ENCODE data around the gene TOMM20.

TOMM20 gene

GRCh38 chr1:235129774-235130570 lies 1.3 kb upstream of the TOMM20 start:
- no peaks in the 10 kb centered on the region for H3K9me3 ChIP-seq (ENCODE audit: low read length)
- peaks cover 25% of the 10 kb centered on the region for H3K36me3 ChIP-seq (ENCODE audit: insufficient read depth, low read length)
- no peaks in the 10 kb centered on the region for H3K27me3 ChIP-seq (ENCODE audit: insufficient read depth, low read length)
- no peak overlapping the region for H3K4me3 ChIP-seq (ENCODE audit: low read length)
- H2AFZ ChIP-seq (ENCODE audit: low read depth, low read length), result no peak overlapping the region
- peaks cover 15% of the 10 kb centered on the region for H3K4me1 ChIP-seq (ENCODE audit: insufficient read depth, low read length)

- Histone ChIP-seq H3K4me1 (ENCODE audit: insufficient read depth, low read length) (peaks cover 15% of the 10 kb centered on the region), H3K27me3 (ENCODE audit: insufficient read depth, low read length) (no peaks in the 10 kb centered on the region), H3K4me3 (ENCODE audit: low read length) (peak overlapping the region; percentile 98), H3K9me3 (ENCODE audit: low read length) (no peaks in the 10 kb centered on the region), H3K36me3 (ENCODE audit: insufficient read depth, low read length) (peaks cover 24% of the 10 kb centered on the region), H2AFZ (ENCODE audit: low read depth, low read length) (peak overlapping the region; percentile 62)
These were observed 743 bp downstream of the TOMM20 start for GRCh38 chr1:235127732-235128455.

GRCh38 chr1:235127203-235127602 lies 1.4 kb downstream of the TOMM20 start:
- Histone ChIP-seq H3K27me3 (ENCODE audit: insufficient read depth, low read length) (no peaks in the 10 kb centered on the region), H3K9me3 (ENCODE audit: low read length) (no peaks in the 10 kb centered on the region), H2AFZ (ENCODE audit: low read depth, low read length) (no peak overlapping the region), H3K4me1 (ENCODE audit: insufficient read depth, low read length) (peaks cover 15% of the 10 kb centered on the region), H3K36me3 (ENCODE audit: insufficient read depth, low read length) (peaks cover 24% of the 10 kb centered on the region), H3K4me3 (ENCODE audit: low read length) (peak overlapping the region; percentile 98)

GRCh38 chr1:235124665-235125064 lies 4.0 kb downstream of the TOMM20 start:
- Histone ChIP-seq H3K27me3 (ENCODE audit: insufficient read depth, low read length) (no peaks in the 10 kb centered on the region), H2AFZ (ENCODE audit: low read depth, low read length) (no peak overlapping the region), H3K4me3 (ENCODE audit: low read length) (no peak overlapping the region), H3K4me1 (ENCODE audit: insufficient read depth, low read length) (peaks cover 15% of the 10 kb centered on the region), H3K9me3 (ENCODE audit: low read length) (no peaks in the 10 kb centered on the region), H3K36me3 (ENCODE audit: insufficient read depth, low read length) (peaks cover 39% of the 10 kb centered on the region)

- Histone ChIP-seq H3K4me3 (ENCODE audit: low read length) (no peak overlapping the region), H3K36me3 (ENCODE audit: insufficient read depth, low read length) (peaks cover 44% of the 10 kb centered on the region), H3K9me3 (ENCODE audit: low read length) (no peaks in the 10 kb centered on the region)
These were observed 4.5 kb downstream of the TOMM20 start for GRCh38 chr1:235124111-235124510.

GRCh38 chr1:235122348-235122747 lies 6.3 kb downstream of the TOMM20 start:
- no peaks in the 10 kb centered on the region for H3K27me3 ChIP-seq (ENCODE audit: insufficient read depth, low read length)
- H2AFZ ChIP-seq (ENCODE audit: low read depth, low read length), result no peak overlapping the region
- peaks cover 2% of the 10 kb centered on the region for H3K9me3 ChIP-seq (ENCODE audit: low read length)
- peaks cover 7% of the 10 kb centered on the region for H3K4me1 ChIP-seq (ENCODE audit: insufficient read depth, low read length)
- no peak overlapping the region for H3K4me3 ChIP-seq (ENCODE audit: low read length)
- peaks cover 62% of the 10 kb centered on the region for H3K36me3 ChIP-seq (ENCODE audit: insufficient read depth, low read length)

More at GRCh38 chr1:235124111-235124510, 4.5 kb downstream of the TOMM20 start:
- H2AFZ ChIP-seq (ENCODE audit: low read depth, low read length), result no peak overlapping the region
- no peaks in the 10 kb centered on the region for H3K27me3 ChIP-seq (ENCODE audit: insufficient read depth, low read length)
- H3K4me1 ChIP-seq (ENCODE audit: insufficient read depth, low read length), result peaks cover 14% of the 10 kb centered on the region

- no peak overlapping the region for H3K4me3 ChIP-seq (ENCODE audit: low read length)
- H3K4me1 ChIP-seq (ENCODE audit: insufficient read depth, low read length), result no peaks in the 10 kb centered on the region
- no peaks in the 10 kb centered on the region for H3K27me3 ChIP-seq (ENCODE audit: insufficient read depth, low read length)
- no peak overlapping the region for H2AFZ ChIP-seq (ENCODE audit: low read depth, low read length)
- peaks cover 81% of the 10 kb centered on the region for H3K36me3 ChIP-seq (ENCODE audit: insufficient read depth, low read length)
- peaks cover 2% of the 10 kb centered on the region for H3K9me3 ChIP-seq (ENCODE audit: low read length)
These were observed 15.3 kb downstream of the TOMM20 start for GRCh38 chr1:235113183-235113917.

- no peaks in the 10 kb centered on the region for H3K9me3 ChIP-seq (ENCODE audit: low read length)
- H2AFZ ChIP-seq (ENCODE audit: low read depth, low read length), result no peak overlapping the region
These were observed 16.1 kb downstream of the TOMM20 start for GRCh38 chr1:235112297-235113182.

GRCh38 chr1:235111107-235111506 lies 17.5 kb downstream of the TOMM20 start:
- no peak overlapping the region for H3K4me3 ChIP-seq (ENCODE audit: low read length)
- H3K4me1 ChIP-seq (ENCODE audit: insufficient read depth, low read length), result no peaks in the 10 kb centered on the region
- no peak overlapping the region for H2AFZ ChIP-seq (ENCODE audit: low read depth, low read length)
- H3K9me3 ChIP-seq (ENCODE audit: low read length), result no peaks in the 10 kb centered on the region
- H3K27me3 ChIP-seq (ENCODE audit: insufficient read depth, low read length), result no peaks in the 10 kb centered on the region
- H3K36me3 ChIP-seq (ENCODE audit: insufficient read depth, low read length), result peaks cover 71% of the 10 kb centered on the region

More at GRCh38 chr1:235112297-235113182, 16.1 kb downstream of the TOMM20 start:
- H3K36me3 ChIP-seq (ENCODE audit: insufficient read depth, low read length), result peaks cover 76% of the 10 kb centered on the region
- H3K4me1 ChIP-seq (ENCODE audit: insufficient read depth, low read length), result no peaks in the 10 kb centered on the region
- no peaks in the 10 kb centered on the region for H3K27me3 ChIP-seq (ENCODE audit: insufficient read depth, low read length)
- no peak overlapping the region for H3K4me3 ChIP-seq (ENCODE audit: low read length)

GRCh38 chr1:235108876-235109275 lies 19.8 kb downstream of the TOMM20 start:
- no peaks in the 10 kb centered on the region for H3K9me3 ChIP-seq (ENCODE audit: low read length)
- H3K27me3 ChIP-seq (ENCODE audit: insufficient read depth, low read length), result no peaks in the 10 kb centered on the region
- H3K36me3 ChIP-seq (ENCODE audit: insufficient read depth, low read length), result peaks cover 54% of the 10 kb centered on the region
- H3K4me3 ChIP-seq (ENCODE audit: low read length), result no peak overlapping the region
- peaks cover 4% of the 10 kb centered on the region for H3K4me1 ChIP-seq (ENCODE audit: insufficient read depth, low read length)
- no peak overlapping the region for H2AFZ ChIP-seq (ENCODE audit: low read depth, low read length)

GRCh38 chr1:235108185-235108593 lies 20.4 kb downstream of the TOMM20 start:
- Histone ChIP-seq H3K27me3 (ENCODE audit: insufficient read depth, low read length) (no peaks in the 10 kb centered on the region), H3K9me3 (ENCODE audit: low read length) (no peaks in the 10 kb centered on the region), H3K36me3 (ENCODE audit: insufficient read depth, low read length) (peaks cover 47% of the 10 kb centered on the region), H3K4me1 (ENCODE audit: insufficient read depth, low read length) (peaks cover 4% of the 10 kb centered on the region), H3K4me3 (ENCODE audit: low read length) (no peak overlapping the region), H2AFZ (ENCODE audit: low read depth, low read length) (no peak overlapping the region)

Data from neuron (in vitro differentiated cells).